HG03558 (cell line): Measurements from ENCODE around the gene CLSTN2.

Experiments
- ATAC-seq: cut with Tn5 transposase; IDR thresholded peaks from one replicate; pipeline ENCODE4 v1.9.1; 2021; ENCODE audit warnings: moderate number of reproducible peaks; ENCODE audit not compliant: unreplicated experiment; ENCODE audit errors: extremely low read depth

CLSTN2 gene

DNA sequence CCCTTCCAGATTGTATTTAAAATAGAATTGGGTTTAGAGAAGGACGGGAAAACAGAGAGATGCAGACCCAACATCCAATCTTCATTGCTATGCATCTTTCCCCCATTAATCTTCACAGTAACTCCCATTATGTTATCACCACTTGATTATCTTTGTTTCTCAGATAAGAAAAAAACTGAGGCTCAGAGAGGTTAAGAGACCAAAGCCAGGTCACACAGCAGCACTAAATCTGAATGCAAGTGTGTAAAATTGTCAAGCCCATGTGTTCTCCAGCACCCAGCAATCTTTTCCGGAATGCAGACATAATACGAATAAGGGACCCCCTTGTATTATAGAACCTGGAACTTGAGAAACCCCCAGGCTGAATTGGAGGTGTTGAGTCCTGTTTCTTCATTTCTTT is 662.4 kb downstream of the CLSTN2 start:
- ATAC-seq, result no peak

DNA sequence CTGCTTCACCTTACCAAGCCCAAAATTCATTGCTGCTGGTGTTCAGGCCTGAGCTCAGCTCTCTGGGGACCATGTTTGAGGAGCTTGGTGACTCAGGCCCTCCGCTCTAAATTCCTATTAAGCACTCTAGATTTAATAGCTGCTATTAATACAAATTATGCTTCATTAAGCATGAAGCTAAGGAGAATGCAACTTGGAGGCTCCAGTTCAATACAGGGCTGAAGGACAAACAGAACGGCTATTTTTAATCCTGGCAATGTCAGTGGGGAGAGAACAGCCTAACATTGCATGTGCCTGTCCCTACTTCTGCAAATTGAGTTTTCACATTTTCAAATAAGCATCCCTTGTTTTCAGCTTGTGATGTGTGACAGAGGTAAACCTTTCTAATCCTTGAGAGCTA is 662.8 kb downstream of the CLSTN2 start:
- no peak for ATAC-seq

GRCh38 chr3:140599009-140599408 is 664.0 kb downstream of the CLSTN2 start:
- ATAC-seq, result no peak

- no peak for ATAC-seq
Observed at GRCh38 chr3:140599496-140599895, 664.5 kb downstream of the CLSTN2 start.

DNA sequence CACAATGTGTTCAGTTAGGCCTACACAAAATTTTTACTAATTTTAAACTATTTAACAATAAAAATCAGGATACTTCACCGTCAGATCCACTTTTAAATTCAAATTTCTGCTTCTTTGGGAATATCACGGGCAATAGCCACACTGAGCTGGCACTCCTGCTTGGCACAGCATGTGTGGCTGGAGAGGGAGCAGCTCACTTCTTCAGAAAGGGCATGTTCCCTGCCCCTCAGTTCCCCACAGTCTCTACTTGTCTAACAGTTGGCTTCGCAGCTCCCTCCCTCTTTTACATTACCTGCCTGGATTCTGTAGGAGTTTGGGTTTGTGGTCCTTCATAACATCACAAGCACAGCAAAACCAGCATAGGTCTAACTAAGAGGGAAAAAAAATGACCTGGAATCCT is 666.9 kb downstream of the CLSTN2 start:
- no peak for ATAC-seq

DNA sequence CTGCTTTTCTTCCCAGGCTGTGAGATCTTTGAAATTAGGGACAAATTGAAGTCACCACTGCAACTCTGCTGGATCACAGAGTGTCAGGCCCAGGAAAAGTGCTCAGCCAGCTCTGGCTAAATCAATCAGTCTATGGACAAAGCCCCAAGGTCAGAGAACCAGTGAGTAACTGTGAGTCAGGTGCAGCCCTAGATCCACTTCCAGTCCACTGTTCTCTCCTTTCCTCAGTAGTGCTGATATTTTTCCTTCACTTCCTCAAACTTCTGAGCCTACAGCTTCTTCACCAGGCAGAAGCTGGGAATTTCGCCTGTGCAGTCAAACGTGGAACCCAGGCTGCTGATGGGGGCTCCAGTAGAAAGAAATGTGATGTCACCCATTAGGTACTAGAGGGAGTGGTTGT is 667.8 kb downstream of the CLSTN2 start:
- ATAC-seq, result no peak

DNA sequence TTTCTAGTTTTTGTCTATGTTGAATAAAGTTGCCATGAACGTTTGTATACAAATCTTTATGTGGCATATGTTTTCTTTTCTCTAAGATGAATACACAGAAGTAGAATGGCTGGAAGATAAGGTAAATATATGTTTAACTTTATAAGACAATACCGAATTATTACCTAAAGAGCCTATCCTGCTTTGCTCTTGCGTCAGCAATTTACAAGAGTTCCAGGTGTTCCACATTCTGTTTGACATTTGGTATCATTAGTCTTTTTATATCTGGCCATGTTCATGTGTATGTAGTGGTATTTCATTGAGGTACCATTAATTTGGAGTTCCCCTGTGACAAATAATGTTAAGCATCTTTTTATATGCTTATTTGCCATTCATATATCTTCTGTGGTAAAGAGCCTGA is 668.8 kb downstream of the CLSTN2 start:
- no peak for ATAC-seq

DNA sequence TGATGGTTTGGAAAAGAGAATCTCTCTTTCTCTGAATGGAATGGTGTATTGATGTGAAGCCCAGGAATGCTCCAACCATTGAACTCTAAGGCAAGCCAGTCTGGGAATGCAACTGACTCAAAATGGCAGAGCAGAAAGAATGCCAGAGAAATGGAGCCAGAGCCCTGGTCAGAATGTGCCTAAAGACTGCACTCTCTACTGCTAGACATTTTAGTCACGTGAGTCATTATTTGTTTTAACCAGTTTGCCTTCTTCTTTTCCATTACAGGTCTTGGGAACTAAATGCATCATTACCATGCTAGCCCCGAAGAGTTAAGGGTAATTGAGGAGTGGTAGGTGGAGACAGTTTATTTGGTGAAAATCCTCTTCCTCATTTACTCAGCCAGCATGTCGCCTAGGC is 675.6 kb downstream of the CLSTN2 start:
- ATAC-seq, result no peak

- no peak for ATAC-seq
Observed at GRCh38 chr3:140614001-140614400, 679.0 kb downstream of the CLSTN2 start.

DNA sequence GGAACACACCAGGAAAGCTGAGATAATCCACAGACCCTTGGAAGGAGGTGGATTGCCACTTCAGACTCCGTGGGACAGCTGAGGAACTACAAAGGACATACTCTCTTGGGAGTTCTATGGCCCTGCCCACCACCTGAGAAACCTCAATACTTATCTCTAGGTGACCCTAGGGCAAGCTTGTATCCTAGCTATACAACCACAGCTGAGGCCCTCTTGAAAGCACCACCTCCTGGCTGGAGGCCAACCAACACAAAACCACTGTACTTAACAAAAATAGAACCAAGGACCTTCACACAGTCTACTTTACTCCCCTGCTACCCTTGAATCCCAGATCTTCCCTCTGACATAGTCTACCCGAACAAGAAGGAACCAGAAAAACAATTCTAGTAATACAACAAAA is 682.1 kb downstream of the CLSTN2 start:
- no peak for ATAC-seq

GRCh38 chr3:140626856-140627255 is 691.9 kb downstream of the CLSTN2 start:
- no peak for ATAC-seq
